A549 treated with RU486 at 1 μM for 4 hours (cell line): Measurements from ENCODE around the gene MAGEB17. TPM values are rescaled to one million over a fixed set of nuclear protein-coding genes. Genes with fewer than 3 reads are reported as not detected.

Experiments
- total RNA-seq: library from RNA; stranded (reverse); fragments of 200-300 nt; extraction: Qiagen RNA extraction; gene quantifications from 5 replicates; pipeline ENCODE4 v1.2.3, GENCODE V29; 2022; ENCODE audit warnings: low read depth

The MAGEB17 gene
- not detected in 5 replicates for total RNA-seq

GRCh38 chrX:16167181-16167580, at the start of gene MAGEB17:
Gene MAGEB17 (plus strand): TSS chrX:16167481. CDS start chrX:16170383, 2,902 bp downstream.

GRCh38 chrX:16123222-16123786, 44.0 kb upstream of the MAGEB17 start, which contains the start of gene GRPR:
Gene GRPR (plus strand): TSS chrX:16123565. CDS start chrX:16123954, 389 bp downstream.

Other genes with a start within 250 kb of the MAGEB17 start
- gene GRPR, start 43.9 kb upstream of the MAGEB17 start, total RNA-seq = 0.09 TPM in 2 of 5 replicates, not detected in the others